HG03108 (cell line): ENCODE results near the gene OR5K3.

Source experiments
- ATAC-seq: cut with Tn5 transposase; IDR thresholded peaks from one replicate; pipeline ENCODE4 v1.9.1; 2021; ENCODE audit warnings: moderate library complexity; ENCODE audit not compliant: unreplicated experiment

OR5K3 gene

DNA sequence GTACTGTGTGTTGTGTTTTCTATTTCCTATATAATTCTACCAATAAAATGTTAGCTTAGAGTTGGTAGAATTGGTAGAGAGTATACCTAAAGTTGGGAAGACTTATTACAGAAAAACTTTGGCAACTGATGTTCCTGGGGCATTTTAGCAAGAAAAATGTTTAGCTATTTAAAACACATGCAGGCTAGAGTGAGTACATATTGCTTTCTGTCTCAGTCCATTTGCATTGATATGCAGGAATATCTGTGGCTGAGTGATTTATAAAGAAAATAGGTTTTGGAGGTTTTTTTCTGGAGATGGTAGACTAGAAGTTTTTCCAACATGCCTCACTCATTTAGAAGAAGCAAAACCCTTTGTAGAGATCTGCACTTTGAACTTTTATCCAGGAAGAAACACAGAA is 42.1 kb downstream of the OR5K3 start:
- ATAC-seq: no peak

DNA sequence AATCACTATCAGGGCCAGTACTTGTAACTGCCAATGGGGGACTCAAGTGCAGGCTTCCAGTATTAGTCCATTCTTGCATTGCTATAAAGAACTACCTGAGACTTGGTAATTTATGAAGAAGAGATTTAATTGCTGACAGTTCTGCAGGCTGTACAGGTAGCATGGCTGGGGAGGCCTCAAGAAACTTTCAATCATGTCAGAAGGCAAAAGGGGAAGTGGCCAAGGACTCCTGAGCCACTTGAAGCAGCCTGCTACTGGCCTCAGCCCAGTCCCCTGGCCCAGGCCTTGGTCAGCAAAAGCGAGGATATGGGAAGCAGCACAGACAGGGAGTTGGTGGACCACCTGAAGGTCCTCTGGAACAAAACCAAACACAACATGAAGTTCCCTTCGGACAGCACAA is 43.3 kb downstream of the OR5K3 start:
- ATAC-seq: no peak

DNA sequence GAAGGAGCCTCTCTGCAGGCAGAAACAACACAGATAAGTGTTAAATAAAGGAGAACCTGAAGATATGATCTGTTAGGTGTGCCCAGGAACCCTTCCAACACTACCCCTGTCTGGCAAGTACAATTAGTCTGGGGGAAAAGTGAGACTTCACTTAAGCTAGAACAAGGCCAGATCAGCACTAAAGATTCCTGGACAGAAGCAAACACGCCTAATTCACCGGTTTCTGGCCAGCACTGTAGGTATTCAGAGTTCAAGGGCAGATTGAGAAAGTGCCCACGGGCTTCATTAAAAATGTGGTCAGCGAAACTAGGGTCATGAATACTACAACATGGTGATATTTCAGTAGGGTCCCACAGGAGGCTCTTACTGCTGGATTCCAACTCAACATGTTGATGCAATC is 43.9 kb downstream of the OR5K3 start:
- ATAC-seq: no peak

DNA sequence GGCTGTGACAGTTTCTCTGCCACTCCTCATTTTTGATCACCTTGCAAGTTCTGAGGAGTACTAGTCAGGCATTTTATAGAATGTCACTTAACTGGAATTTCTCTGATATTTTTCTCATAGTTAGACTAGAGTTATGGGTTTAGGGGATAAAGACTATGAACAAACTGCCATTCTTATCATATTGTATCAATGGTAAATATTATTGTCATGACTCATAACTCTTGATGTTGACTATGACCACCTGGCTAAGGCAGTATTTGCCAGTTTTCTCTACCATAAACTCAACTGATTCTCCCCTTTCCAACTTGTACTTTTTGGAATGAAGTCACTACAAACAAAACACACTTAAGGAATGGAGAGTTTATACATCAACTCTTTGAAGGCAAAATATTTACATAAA is 49.8 kb downstream of the OR5K3 start:
- no peak for ATAC-seq
